ENCODE results near the gene NT5C1B.

The NT5C1B gene

DNA sequence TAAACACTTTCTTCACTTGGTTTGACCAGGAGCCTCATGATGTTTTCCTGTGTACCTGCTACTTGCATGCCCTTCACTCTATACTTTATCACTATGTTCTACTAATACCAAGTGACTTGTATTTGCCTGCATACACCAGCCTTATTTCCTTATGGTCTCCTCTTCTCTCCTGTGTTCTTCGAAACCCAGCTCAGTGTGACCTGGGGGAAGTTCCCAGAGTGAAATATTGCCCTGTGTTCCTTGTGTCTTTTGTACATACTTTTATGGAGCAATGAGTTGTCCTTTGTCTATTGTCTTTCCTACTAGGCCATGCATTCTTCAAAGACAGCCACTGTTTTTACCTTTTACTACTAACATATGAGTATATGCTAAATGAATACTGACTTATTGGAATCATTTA is 567 bp downstream of the NT5C1B start:
- no peak for TF ChIP-seq SPI1 (IDR thresholded peaks at IDR 0.05; ENCODE audit: borderline replicate concordance, low read depth)
- TF ChIP-seq CTCF (IDR thresholded peaks at IDR 0.05; ENCODE audit: insufficient read depth, low read length) = no peak
- no peak for TF ChIP-seq REST (IDR thresholded peaks at IDR 0.05; ENCODE audit: insufficient replicate concordance, low read depth)
- TF ChIP-seq GABPA (IDR thresholded peaks at IDR 0.05; ENCODE audit: low read depth) = no peak
- TF ChIP-seq POLR2AphosphoS5 (IDR thresholded peaks at IDR 0.05; ENCODE audit: low read depth) = no peak
- no peak overlapping the region for H3K4me3 ChIP-seq (replicated peaks; ENCODE audit: insufficient read depth, low read length)

DNA sequence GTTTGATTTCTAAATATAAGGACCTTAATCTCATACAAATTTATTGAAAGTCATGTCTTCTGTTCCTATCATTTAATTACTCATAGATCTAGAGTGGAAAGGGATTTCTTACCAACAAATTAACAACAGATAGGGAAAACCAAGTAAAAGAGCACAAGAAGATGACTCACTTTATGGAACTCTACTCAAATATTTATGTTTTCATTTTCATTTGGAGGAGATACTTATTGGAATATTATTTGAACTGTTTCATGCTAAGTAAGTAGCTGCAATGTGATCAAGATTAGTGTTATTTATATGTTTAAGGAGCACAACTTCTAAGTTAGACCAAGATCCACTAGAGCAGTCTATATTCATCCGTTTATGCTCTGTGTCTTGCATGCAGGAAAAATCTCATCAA is 1.3 kb downstream of the NT5C1B start:
- H3K27ac ChIP-seq (replicated peaks) = no peak overlapping the region
- H3K4me3 ChIP-seq (replicated peaks; ENCODE audit: insufficient read depth, low read length) = no peak overlapping the region
- TF ChIP-seq GABPA (IDR thresholded peaks at IDR 0.05; ENCODE audit: low read depth) (no peak), SPI1 (IDR thresholded peaks at IDR 0.05; ENCODE audit: borderline replicate concordance, low read depth) (no peak), REST (IDR thresholded peaks at IDR 0.05; ENCODE audit: insufficient replicate concordance, low read depth) (no peak), POLR2AphosphoS5 (IDR thresholded peaks at IDR 0.05; ENCODE audit: low read depth) (no peak), CTCF (IDR thresholded peaks at IDR 0.05; ENCODE audit: insufficient read depth, low read length) (no peak)
- H3K27me3 ChIP-seq (ENCODE audit: insufficient read depth, poor library complexity, severe bottlenecking) = no peaks in the 10 kb centered on the region
- DNase-seq (ENCODE audit: low read depth in 1 of 2, low spot score in 1 of 2) = no peak

More for the DNA sequence above, 567 bp downstream of the NT5C1B start:
- H3K27ac ChIP-seq (replicated peaks) = no peak overlapping the region
- no peaks in the 10 kb centered on the region for H3K27me3 ChIP-seq (ENCODE audit: insufficient read depth, poor library complexity, severe bottlenecking)
- no peak for DNase-seq (ENCODE audit: low read depth in 1 of 2, low spot score in 1 of 2)

- H3K27me3 ChIP-seq (ENCODE audit: insufficient read depth, poor library complexity, severe bottlenecking) = no peaks in the 10 kb centered on the region
- no peak overlapping the region for H3K27ac ChIP-seq (replicated peaks)
- DNase-seq (ENCODE audit: low read depth in 1 of 2, low spot score in 1 of 2) = no peak
- no peak overlapping the region for H3K4me3 ChIP-seq (replicated peaks; ENCODE audit: insufficient read depth, low read length)
- TF ChIP-seq REST (IDR thresholded peaks at IDR 0.05; ENCODE audit: insufficient replicate concordance, low read depth) (no peak), GABPA (IDR thresholded peaks at IDR 0.05; ENCODE audit: low read depth) (no peak), CTCF (IDR thresholded peaks at IDR 0.05; ENCODE audit: insufficient read depth, low read length) (no peak), POLR2AphosphoS5 (IDR thresholded peaks at IDR 0.05; ENCODE audit: low read depth) (no peak), SPI1 (IDR thresholded peaks at IDR 0.05; ENCODE audit: borderline replicate concordance, low read depth) (no peak)
Observed at GRCh38 chr2:18585526-18585925, 3.8 kb downstream of the NT5C1B start.
